HuH-7.5 (cell line): ENCODE measurements around the gene SRRM4.

Experiments used
- DNase-seq: peaks from one replicate; pipeline ENCODE4 v3.0.0; 2011; ENCODE audit warnings: low spot score

Gene SRRM4

DNA sequence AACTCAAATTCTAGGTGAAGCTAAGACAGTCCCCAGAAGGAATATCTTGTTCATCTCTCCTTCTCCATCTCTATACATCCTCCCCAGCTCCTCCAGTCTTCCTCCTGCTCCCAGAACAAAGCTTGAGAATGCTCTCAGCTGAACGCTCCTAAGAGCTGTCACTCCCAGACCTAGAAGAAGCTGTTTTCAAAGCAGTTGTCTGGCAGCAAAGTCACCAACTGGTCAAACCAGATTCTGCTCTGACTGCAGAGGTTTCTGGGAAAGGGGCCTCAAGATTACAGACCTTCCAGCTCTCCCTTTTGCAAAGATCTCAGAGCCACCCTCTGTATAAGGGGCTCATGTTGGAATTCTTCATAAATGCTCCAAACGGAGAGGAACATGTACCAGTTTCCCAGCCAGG lies 187.8 kb downstream of the SRRM4 start:
- no peak for DNase-seq

GRCh38 chr12:119171291-119171690 lies 189.9 kb downstream of the SRRM4 start:
- DNase-seq, result no peak

DNA sequence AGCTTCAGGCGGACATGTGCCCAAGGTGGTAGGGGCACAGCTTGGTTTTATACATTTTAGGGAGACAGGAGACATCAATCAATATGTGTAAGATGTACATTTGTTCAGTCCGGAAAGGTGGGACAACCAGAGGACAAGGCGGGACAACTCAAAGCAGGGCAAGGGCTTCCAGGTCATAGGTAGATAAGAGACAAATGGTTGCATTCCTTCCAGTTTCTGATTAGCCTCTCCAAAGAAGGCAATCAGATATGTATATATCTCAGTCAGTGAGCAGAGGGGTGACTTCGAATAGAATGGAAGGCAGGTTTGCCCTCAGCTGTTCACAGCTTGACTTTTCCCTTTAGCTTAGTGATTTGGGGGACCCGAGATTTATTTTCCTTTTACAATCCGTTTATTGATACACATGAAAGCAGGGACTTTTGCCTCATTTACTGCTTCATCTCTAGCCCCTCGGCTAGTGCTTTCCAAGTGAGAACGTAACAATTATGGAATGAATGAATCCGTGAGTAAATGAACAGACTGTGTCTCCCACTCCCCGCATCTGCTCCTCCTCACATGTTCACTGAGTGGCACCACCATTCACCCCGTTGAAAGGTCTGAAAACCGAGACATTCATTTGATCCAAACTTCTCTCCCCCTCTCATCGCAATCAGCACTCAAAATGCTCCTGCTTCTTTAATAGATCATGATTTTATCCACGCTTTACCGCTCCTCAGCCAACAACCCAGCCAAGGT lies 190.5 kb downstream of the SRRM4 start:
- no peak for DNase-seq

GRCh38 chr12:119175081-119175480 lies 193.7 kb downstream of the SRRM4 start:
- DNase-seq, result no peak

GRCh38 chr12:119176267-119177055 lies 195.1 kb downstream of the SRRM4 start:
- DNase-seq, result peak; percentile 40

- no peak for DNase-seq
Observed at GRCh38 chr12:119177056-119177325, 195.7 kb downstream of the SRRM4 start.

DNA sequence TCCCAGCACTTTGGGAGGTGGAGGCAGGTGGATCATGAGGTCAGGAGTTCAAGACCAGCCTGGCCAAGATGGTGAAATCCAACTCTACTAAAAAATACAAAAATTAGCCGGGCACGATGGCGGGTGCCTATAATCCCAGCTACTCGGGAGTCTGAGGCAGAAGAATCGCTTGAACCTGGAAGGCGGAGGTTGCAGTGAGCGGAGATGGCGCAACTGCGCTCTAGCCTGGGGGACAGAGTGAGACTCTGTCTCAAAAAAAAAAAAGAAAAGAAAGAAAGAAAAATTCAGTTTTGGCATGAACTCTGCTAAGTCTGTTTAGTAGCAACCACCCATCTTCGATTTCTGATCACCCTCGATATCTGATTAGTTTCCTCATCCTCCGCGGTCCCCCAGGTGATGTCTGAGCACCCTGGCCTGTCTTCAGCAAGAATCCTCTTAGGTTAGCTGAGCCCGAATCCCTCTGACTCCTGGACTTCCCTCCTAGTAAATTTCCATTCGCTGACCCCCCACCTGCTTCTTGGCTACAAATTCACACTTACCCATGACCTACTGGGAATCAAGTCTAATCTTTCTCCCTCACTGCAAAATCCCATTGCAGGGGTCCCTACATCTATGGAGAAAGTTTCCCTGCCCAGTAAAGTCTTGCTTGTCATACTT lies 196.5 kb downstream of the SRRM4 start:
- no peak for DNase-seq

GRCh38 chr12:119178544-119179334 lies 197.4 kb downstream of the SRRM4 start, which contains the start of gene HSPB8:
HSPB8 (plus strand) TSS chr12:119178931; CDS start chr12:119179313, 382 bp downstream.
- DNase-seq, result peak; percentile 65

DNA sequence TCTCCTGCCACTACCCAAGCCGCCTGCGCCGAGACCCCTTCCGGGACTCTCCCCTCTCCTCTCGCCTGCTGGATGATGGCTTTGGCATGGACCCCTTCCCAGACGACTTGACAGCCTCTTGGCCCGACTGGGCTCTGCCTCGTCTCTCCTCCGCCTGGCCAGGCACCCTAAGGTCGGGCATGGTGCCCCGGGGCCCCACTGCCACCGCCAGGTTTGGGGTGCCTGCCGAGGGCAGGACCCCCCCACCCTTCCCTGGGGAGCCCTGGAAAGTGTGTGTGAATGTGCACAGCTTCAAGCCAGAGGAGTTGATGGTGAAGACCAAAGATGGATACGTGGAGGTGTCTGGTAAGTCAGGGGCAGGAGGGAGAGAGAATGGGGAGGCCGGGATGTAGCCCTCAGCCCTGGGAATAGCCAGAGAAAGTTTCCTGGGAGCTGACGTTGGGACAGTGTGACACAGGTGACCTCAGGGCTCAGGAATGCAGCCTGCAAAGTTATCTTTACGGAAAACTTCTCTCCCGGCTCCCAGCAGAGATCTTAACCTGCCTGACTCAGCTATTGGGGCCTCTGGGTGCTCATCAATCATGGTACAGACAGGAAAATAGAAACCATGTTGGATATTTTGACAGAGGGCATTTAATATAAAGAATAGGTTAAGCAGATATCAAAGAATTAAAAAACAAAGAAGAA lies 198.1 kb downstream of the SRRM4 start:
- peak; percentile 49 for DNase-seq

DNA sequence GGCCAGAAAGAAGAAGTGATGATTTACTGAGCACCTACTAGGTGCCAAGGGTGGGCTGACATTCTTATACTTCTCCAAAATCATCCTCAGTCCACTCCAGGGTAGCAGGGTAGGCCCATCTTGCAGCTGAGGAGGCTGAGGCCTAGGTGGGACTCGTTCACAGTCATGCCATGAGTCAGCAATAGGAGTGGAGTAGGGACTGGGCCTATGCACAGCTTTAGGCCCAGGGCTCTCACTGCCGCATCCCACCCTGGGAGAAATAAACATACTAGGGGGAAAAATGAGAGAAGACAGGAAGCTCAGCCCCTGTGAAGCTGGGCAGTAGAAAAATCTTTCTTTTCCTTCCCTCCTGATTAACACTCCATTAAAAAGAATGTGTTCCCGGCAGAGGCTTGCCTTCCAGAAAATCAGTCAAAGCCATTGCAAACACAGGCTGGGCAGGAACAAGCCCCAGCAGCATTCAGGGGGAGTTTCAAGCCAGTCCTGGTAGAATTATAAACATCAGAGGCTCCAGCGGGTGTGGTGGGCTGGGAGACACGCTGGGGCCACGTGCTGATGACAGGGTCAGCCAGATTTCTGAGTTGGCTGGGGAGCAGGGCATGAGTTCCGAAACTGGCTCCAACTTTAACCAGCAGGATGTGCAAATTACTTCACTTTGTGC lies 199.2 kb downstream of the SRRM4 start:
- no peak for DNase-seq

DNA sequence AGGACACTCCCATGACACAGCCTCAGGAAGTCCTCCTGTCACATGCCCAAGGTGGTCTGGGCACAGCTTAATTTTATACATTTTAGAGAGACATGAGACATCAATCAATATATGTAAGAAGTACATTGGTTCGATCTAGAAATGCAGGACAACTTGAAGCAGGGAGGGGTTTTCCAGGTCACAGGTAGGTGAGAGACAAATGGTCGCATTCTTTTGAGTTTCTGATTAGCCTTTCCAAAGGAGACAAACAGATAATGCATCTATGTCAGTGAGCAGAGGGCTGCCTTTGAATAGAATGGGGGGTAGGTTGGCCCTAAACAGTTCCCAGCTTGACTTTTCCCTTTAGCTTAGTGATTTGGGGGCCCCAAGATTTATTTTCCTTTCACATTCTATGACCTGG lies 199.9 kb downstream of the SRRM4 start:
- no peak for DNase-seq

DNA sequence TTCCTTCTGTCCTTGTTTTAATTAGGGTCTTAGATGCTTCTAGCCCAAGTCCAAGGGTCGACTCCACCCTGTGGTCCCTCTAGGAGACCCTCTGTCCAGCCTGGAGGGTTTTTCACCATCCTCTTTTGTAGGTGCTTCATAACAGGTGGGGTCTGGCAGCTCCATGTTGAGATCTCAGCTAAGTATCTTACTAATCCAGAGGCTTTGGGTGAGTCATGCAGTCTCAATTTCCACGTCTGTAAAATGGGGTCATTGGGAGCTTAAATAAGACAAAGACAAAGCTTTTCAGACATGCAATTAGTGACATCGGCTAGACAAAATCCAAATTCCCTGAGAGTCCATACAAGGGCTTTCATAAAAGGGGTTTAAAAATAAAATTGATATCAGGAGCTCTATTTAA lies 200.6 kb downstream of the SRRM4 start:
- no peak for DNase-seq

DNA sequence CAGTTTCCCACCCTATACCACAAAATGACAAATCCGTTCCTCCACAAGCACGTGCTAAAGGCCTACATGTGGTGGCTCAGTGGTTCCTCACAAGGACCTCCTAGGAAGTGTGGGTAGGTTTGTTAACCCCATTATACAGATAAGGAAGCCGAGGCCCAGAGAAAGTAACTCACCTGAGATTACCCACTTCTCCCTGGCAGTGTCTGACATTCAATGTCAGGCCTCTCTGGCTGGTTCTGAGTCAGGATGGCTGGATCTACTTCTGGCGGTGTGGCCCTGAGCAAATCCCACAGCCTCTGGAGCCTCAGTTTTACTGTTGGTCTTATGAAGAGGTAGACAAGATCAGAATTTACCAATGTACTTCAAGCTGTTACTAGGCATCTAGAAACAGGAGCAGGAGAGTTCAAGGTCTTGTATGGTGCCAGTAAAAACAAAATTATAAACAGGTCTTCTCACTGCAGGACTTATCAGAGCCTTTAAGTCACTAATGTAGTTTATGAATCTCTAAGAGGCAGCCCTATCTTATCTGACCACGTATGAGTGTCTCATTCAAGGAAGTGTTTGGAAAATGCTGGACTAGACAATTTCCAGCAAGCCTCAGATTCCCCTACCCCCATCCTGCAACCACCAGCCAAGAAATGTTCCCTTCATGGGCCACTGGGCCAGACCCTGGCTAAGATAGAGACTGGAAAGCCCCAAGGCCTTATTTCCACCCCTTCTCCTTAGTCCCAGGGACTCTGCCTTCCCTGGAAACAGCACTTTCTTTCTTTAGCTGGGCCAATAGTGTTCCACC lies 201.6 kb downstream of the SRRM4 start:
- no peak for DNase-seq

DNA sequence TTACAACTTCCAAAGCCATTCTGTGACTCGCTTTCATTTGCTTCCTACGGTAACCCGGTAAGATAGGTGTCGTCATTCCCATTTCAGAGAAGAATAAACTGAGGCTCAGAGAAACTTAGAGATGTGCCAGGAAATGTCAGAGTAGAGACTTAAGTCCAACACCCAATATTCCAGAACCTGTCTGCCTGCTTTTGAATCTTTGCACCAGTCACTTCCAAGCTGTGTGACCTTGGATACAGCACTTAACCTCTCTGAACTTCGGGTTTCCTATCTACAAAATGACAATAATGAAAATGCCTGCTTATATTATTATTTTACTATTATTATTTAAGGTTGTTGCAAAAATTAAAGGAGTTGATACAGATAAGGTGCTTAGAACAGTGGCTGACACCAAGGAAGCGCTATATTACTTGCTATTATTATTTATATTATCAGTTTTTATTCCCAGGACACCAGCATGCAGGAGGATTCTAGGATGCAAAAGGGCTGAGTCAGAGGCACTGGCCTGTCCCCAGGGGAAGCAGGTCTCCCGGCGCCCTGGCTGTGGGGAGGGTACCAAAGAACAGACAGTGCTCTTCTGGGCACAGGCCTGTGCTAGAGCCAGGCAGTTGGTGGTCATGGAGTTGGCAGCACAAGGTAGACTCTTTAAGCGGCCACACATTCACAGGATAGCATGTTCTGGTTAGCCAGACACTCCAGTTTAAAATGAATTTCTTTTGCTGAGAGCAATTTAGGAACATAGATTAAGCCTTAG lies 202.8 kb downstream of the SRRM4 start:
- no peak for DNase-seq

DNA sequence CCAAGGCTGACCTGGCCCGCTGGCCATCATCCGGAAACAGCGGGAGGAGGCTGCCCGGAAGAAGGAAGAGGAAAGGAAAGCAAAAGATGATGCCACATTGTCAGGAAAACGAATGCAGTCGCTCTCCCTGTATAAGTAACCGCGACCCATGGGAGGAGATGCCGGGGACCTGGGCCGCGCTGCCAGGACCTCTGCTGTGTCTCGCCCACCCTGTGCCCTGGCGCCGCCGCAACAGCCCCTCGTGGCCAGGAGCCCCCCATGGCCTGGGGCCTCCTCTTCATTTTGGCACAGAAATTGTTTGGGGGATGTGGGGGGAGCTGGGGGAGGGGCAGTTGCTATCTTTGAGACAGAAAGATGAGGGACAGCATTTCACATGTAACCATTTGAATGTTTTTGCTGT lies 213.9 kb downstream of the SRRM4 start:
- DNase-seq, result no peak

DNA sequence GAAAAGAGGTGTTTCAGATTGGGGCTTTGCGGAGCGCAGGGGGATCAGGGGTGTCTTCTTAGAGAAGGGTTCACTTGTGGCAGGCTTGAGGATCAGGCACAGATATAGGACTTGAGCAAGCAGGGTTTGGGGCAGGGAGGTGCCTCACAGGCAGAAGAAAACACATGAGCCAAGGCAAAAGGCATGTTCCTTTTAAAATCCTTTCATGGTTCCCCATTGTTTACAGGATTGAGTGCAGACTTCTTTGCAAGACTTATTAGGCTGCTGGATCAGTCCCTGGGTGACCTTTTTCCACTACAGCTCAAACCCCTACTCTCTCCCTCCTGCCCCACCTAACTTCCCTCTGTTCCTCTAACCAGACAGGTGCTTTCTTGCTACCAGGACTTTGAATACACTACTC lies 217.1 kb downstream of the SRRM4 start:
- no peak for DNase-seq

GRCh38 chr12:119200601-119201000 lies 219.3 kb downstream of the SRRM4 start:
- DNase-seq, result no peak

- DNase-seq, result no peak
Observed at GRCh38 chr12:119201789-119202543, 220.6 kb downstream of the SRRM4 start.

GRCh38 chr12:119202544-119202943 lies 221.2 kb downstream of the SRRM4 start:
- no peak for DNase-seq
